GM18870 (cell line): ENCODE measurements around the gene SBF2.

Source experiments
- ATAC-seq: cut with Tn5 transposase; IDR thresholded peaks from one replicate; pipeline ENCODE4 v1.9.1; 2021; ENCODE audit warnings: moderate library complexity; ENCODE audit not compliant: unreplicated experiment

The SBF2 gene

GRCh38 chr11:10302744-10303557, 8.9 kb upstream of the SBF2 start:
- no peak for ATAC-seq

GRCh38 chr11:10302359-10302743, 8.3 kb upstream of the SBF2 start:
- no peak for ATAC-seq

GRCh38 chr11:10301656-10302358, 7.8 kb upstream of the SBF2 start:
- ATAC-seq = no peak

- peak; percentile 95 for ATAC-seq
Observed at GRCh38 chr11:10298342-10298741, 4.3 kb upstream of the SBF2 start.

GRCh38 chr11:10295064-10295901, 1.3 kb upstream of the SBF2 start:
- ATAC-seq = no peak

GRCh38 chr11:10294290-10294953, 403 bp upstream of the SBF2 start:
- no peak for ATAC-seq

- no peak for ATAC-seq
Observed at GRCh38 chr11:10291801-10292638, 2.0 kb downstream of the SBF2 start.

- ATAC-seq = no peak
Observed at GRCh38 chr11:10289765-10290380, 4.1 kb downstream of the SBF2 start.

GRCh38 chr11:10288881-10289764, 4.9 kb downstream of the SBF2 start:
- ATAC-seq = no peak

GRCh38 chr11:10287766-10288715, 6.0 kb downstream of the SBF2 start:
- ATAC-seq = no peak

GRCh38 chr11:10287140-10287539, 6.9 kb downstream of the SBF2 start:
- ATAC-seq = no peak

- no peak for ATAC-seq
Observed at GRCh38 chr11:10285148-10285802, 8.7 kb downstream of the SBF2 start.

GRCh38 chr11:10283991-10284390, 10.0 kb downstream of the SBF2 start:
- no peak for ATAC-seq

GRCh38 chr11:10282117-10282516, 11.9 kb downstream of the SBF2 start:
- ATAC-seq = no peak

GRCh38 chr11:10275714-10276113, 18.3 kb downstream of the SBF2 start:
- no peak for ATAC-seq

GRCh38 chr11:10274726-10275125, 19.3 kb downstream of the SBF2 start:
- ATAC-seq = no peak

GRCh38 chr11:10273738-10274137, 20.3 kb downstream of the SBF2 start:
- ATAC-seq = no peak
